GM10248 (cell line): ENCODE results near the gene NAP1L4.
"Not testable (repeated sequence)": the region's sequence is repeated elsewhere in the genome, so short reads cannot be mapped to it uniquely, and the experiment has no call there.

Experiments used
- CTCF ChIA-PET: fragments of 300-600 bp; sonication (Branson Sonifier 250); formaldehyde crosslinking; extraction: SDS; loops from one replicate; lab custom pipeline; 2021; ENCODE audit warnings: antibody characterized with exemption; lab: Yijun Ruan, JAX
- POLR2A ChIA-PET: fragments of 350-650 bp; sonication (Branson Sonifier 250); formaldehyde crosslinking; extraction: SDS; loops from one replicate; lab custom pipeline; 2020; ENCODE audit warnings: antibody characterized with exemption; lab: Yijun Ruan, JAX
- DNase-seq: peaks from one replicate; pipeline ENCODE4 v3.0.0; 2012; ENCODE audit errors: extremely low spot score
- TF ChIP-seq, protein P1 (sequence below): IDR thresholded peaks from 2 replicates; pipeline ENCODE4 v1.5.1; 2012; ENCODE audit warnings: mild to moderate bottlenecking, low read depth; ENCODE audit errors: extremely low read depth, missing control alignments, control extremely low read depth

NAP1L4 gene

DNA sequence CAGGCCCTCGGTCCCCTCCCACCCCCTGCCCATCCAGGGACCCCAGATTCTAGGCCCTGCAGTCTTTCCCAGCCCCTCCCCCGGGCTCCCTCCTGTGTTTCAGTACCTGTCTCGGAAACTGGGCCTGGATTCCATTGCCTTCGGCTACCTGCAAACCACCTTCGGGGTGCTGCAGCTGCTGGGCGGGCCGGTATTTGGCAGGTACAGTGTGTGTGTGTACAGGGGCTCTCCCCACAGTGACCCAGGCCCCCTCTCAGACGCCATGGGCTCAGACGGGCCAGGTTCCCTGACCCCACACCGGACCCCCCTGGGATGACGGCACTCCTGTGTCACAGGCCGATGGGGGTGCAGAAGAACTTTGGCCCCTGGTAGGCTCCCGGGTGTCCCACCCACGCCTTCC, 84.0 kb downstream of the NAP1L4 start:
- CTCF ChIA-PET, result no interaction called here
- TF ChIP-seq, protein P1, sequence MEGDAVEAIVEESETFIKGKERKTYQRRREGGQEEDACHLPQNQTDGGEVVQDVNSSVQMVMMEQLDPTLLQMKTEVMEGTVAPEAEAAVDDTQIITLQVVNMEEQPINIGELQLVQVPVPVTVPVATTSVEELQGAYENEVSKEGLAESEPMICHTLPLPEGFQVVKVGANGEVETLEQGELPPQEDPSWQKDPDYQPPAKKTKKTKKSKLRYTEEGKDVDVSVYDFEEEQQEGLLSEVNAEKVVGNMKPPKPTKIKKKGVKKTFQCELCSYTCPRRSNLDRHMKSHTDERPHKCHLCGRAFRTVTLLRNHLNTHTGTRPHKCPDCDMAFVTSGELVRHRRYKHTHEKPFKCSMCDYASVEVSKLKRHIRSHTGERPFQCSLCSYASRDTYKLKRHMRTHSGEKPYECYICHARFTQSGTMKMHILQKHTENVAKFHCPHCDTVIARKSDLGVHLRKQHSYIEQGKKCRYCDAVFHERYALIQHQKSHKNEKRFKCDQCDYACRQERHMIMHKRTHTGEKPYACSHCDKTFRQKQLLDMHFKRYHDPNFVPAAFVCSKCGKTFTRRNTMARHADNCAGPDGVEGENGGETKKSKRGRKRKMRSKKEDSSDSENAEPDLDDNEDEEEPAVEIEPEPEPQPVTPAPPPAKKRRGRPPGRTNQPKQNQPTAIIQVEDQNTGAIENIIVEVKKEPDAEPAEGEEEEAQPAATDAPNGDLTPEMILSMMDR, result no peak
- POLR2A ChIA-PET, result no interaction called here
- DNase-seq, result no peak

DNA sequence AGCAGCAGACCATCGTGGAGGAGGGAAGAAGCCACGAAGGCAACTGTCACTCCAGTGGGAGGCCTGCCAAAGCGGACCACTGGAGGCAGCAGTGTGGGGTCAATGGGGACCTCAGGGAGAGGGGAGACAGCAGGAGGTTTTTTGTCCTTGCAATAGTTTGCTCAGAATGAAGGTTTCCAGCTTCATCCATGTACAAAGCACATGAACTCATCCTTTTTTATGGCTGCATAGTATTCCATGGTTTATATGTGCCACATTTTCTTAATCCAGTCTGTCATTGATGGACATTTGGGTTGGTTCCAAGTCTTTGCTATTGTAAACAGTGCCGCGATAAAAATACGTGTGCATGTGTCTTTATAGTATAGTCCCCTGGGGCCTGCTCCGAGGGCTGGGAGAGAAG, 86.8 kb downstream of the NAP1L4 start:
- CTCF ChIA-PET, result interaction anchor here (1.4 to 6.7 kb wide), 2 partner anchors 14 to 372 kb away, joined by 5 to 60 read pairs; no protein-coding TSS in a partner anchor
- DNase-seq, POLR2A ChIA-PET: not testable (repeated sequence)

DNA sequence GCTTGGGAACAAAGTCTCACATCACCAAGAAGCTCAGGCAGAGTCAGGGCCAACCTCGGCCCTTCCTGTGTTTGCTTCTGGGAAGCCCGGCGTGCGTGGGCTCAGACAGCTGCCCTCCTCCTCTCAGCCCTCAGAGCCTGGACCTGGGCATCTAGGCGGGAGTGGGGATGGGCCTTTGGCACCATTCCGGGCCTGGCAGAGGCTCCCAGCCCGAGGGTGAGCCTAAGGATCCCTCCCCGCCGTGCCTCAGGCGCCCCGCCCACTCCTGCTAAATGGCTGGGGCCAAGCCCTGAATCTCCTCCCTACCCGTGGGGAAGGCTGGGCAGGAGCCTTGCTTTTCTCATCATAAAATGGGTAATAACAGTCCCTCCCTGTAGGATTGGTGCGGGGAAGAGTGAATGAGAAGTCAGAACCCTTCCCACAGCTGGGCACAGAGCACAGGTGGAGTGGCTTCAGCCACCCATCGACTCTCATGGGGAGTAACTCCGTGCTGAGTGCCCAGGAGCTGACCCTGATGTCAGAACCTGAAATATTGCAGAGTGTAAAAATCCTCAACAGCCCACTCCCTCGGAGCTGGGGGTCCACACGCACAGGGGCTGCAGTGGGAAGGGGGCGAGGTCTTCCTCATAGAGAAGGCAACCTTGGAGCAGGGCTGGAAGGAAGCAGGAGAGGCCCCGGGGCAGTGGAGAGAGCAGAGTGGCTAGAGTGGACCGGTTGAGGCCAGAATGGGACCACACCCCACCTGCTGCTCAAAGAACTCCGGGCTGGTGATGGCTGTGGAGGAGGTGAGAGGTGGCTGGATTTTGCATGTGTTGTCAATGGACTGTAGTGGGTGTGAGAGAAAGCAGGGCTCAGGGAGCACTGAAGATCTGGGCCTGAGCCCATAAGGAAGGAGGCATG, 87.7 kb downstream of the NAP1L4 start:
- no peak for DNase-seq
- TF ChIP-seq, protein P1, result no peak
- CTCF ChIA-PET, result interaction anchor here (0.9 to 6.7 kb wide), 5 partner anchors 14 to 371 kb away, joined by 3 to 60 read pairs (median 9); no protein-coding TSS in a partner anchor
- POLR2A ChIA-PET, result no interaction called here

DNA sequence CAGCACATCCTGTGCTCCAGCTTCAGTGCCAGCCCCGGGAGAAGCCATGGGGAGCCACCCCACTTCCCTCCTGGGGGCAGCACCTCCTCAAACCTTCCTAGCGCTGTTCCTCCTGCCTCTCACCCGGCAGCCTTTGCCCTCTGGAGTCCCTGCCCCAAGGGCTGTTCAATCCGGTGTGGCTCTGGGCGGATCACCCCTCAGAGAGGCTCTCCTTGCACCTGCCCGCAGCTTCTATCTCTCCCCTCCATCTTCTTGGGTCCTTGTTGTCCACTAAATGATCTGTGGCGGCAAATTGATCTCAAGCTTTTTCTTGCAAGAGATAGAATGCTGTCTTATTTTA, 88.5 kb downstream of the NAP1L4 start:
- no peak for DNase-seq
- ChIA-PET POLR2A (no interaction called here), CTCF (interaction anchor here (0.9 to 6.7 kb wide), 6 partner anchors 8 to 371 kb away, joined by 3 to 60 read pairs (median 6); no protein-coding TSS in a partner anchor)
- TF ChIP-seq, protein P1, result no peak

DNA sequence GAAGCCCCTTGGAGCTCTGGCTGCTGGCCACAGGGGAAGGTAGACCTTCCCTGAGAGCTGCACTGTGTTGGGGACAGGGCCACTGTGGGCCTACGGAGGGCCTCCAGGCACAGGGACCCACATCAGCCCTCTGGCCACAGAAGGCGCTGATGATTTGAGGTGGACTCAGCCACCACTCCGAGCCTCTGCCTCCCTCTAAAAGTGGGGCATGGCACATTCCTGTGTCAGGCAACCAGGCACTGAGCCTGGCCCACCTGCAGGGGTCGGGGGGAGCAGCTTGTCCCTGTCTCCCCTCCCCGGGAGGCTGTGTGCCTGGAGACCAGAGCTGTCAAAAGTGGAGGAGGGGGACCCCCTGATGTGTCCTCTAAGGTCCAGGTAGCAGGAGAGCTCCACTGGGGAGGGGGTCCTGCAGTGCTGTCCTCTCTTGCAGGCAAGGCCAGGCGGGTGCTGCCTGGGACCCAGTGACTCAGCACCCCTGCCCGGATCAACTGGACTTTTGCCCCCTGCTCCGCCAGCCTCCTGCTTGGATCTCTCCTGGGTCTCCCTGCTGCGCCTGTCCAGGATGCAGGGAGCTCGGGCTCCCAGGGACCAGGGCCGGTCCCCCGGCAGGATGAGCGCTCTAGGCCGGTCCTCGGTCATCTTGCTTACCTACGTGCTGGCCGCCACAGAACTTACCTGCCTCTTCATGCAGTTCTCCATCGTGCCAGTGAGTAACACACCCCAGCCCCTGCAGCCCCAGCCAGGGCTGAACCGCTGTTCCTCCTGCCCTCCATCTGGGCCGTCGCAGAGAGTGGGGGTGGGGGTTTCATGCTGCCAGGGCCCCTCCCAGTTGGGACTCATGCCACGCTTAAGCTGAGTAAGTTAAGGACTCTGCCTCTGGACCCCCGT, 89.1 kb downstream of the NAP1L4 start:
- ChIA-PET CTCF (interaction anchor here (0.9 to 6.7 kb wide), 6 partner anchors 9 to 370 kb away, joined by 3 to 60 read pairs (median 6); no protein-coding TSS in a partner anchor), POLR2A (no interaction called here)
- TF ChIP-seq, protein P1, result no peak
- DNase-seq, result no peak

DNA sequence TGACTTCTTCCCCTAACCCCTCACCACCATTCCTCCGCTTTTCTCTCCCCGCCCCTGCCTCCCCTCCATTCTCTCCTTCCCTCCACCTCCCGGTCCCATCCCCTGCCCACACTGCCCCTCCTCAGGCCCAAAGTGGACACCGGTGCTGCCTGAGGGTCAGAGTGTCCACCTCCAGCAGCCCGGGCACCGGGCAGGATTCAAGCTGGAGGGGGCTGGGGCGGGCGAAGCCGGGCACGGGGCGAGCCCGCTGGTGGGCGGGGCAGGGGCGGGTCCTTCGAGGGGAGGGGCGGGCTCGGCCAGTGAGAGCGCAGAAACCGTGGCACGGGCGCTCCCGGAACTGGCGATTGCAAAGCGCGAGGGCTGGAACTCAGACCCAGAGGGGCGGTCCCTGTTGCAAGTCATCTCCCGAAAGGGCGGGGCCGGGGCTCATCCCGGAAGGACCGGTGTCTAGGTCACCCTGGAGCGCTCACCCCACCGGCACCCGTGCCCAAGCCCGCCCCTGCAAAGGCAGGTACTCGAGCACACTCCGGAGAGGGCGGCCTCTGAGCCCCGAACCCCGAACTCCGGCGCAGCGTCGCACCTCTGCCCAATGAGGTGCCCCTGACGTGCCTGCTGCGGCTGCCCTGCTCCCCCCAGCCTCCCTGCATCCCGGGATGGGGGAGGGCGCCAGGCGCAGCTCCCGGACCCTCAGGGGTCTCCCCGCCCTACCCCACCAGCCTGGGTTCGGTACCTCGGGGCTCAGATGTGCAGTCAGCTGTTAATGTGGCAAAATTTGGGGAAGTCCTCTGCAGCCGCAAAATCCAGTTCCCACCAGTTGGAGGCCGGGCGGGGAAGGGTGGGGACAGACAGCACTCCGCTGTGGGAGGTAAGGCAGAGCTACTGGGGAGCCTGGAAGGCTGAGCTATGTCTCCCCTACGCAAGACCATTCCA, 90.0 kb downstream of the NAP1L4 start:
- DNase-seq, result peak; percentile 99
- CTCF ChIA-PET, result interaction anchor here (2.6 to 6.7 kb wide), 3 partner anchors 11 to 369 kb away, joined by 9 to 60 read pairs (median 13); no protein-coding TSS in a partner anchor
- TF ChIP-seq, protein P1, result no peak
- POLR2A ChIA-PET, result interaction anchor here (0.6 to 0.8 kb wide), 3 partner anchors 180 to 797 kb away, joined by 3 to 4 read pairs (median 3); no protein-coding TSS in a partner anchor
